ENCODE results near the gene SEC22B.
"Not testable (repeated sequence)": the region's sequence is repeated elsewhere in the genome, so short reads cannot be mapped to it uniquely, and the experiment has no call there.

The SEC22B gene

GRCh38 chr1:120111771-120112170 is 64.5 kb downstream of the SEC22B start:
- not testable (repeated sequence) for H3K4me3 ChIP-seq (ENCODE audit: extremely low read depth, insufficient read depth, low read length, poor library complexity, severe bottlenecking); H3K4me1 ChIP-seq (ENCODE audit: control insufficient read depth, insufficient read depth, low read length, poor library complexity, severe bottlenecking); H3K36me3 ChIP-seq (ENCODE audit: control insufficient read depth, insufficient read depth, low read length); H3K9me3 ChIP-seq (ENCODE audit: control insufficient read depth, low read length); H3K27ac ChIP-seq (ENCODE audit: low read depth, low read length, severe bottlenecking)
- no CpG with 5 or more reads among the region's 3 CpGs for WGBS, 2 experiments (ENCODE audit: insufficient coverage in 2 of 2)

- H3K4me1 ChIP-seq (ENCODE audit: control insufficient read depth, insufficient read depth, low read length, poor library complexity, severe bottlenecking); H3K36me3 ChIP-seq (ENCODE audit: control insufficient read depth, insufficient read depth, low read length); H3K27ac ChIP-seq (ENCODE audit: low read depth, low read length, severe bottlenecking); H3K9me3 ChIP-seq (ENCODE audit: control insufficient read depth, low read length); H3K4me3 ChIP-seq (ENCODE audit: extremely low read depth, insufficient read depth, low read length, poor library complexity, severe bottlenecking): not testable (repeated sequence)
- no CpG with 5 or more reads among the region's 2 CpGs for WGBS, 2 experiments (ENCODE audit: insufficient coverage in 2 of 2)
Measured at GRCh38 chr1:120111008-120111407, 65.3 kb downstream of the SEC22B start.

GRCh38 chr1:120109656-120110055 is 66.7 kb downstream of the SEC22B start:
- not testable (repeated sequence) for H3K9me3 ChIP-seq (ENCODE audit: control insufficient read depth, low read length); H3K4me3 ChIP-seq (ENCODE audit: extremely low read depth, insufficient read depth, low read length, poor library complexity, severe bottlenecking); H3K27ac ChIP-seq (ENCODE audit: low read depth, low read length, severe bottlenecking); H3K4me1 ChIP-seq (ENCODE audit: control insufficient read depth, insufficient read depth, low read length, poor library complexity, severe bottlenecking); H3K36me3 ChIP-seq (ENCODE audit: control insufficient read depth, insufficient read depth, low read length)
- 100% methylated on average over 1 of the region's 9 CpGs; no CpG with 5 or more reads in 1 of the 2 experiments for WGBS, 2 experiments (ENCODE audit: insufficient coverage in 2 of 2)

GRCh38 chr1:120109180-120109579 is 67.1 kb downstream of the SEC22B start:
- no CpG with 5 or more reads among the region's 10 CpGs for WGBS, 2 experiments (ENCODE audit: insufficient coverage in 2 of 2)
- H3K36me3 ChIP-seq (ENCODE audit: control insufficient read depth, insufficient read depth, low read length); H3K4me3 ChIP-seq (ENCODE audit: extremely low read depth, insufficient read depth, low read length, poor library complexity, severe bottlenecking); H3K9me3 ChIP-seq (ENCODE audit: control insufficient read depth, low read length); H3K4me1 ChIP-seq (ENCODE audit: control insufficient read depth, insufficient read depth, low read length, poor library complexity, severe bottlenecking); H3K27ac ChIP-seq (ENCODE audit: low read depth, low read length, severe bottlenecking): not testable (repeated sequence)

GRCh38 chr1:120105288-120105687 is 71.0 kb downstream of the SEC22B start:
- H3K27ac ChIP-seq (ENCODE audit: low read depth, low read length, severe bottlenecking); H3K4me1 ChIP-seq (ENCODE audit: control insufficient read depth, insufficient read depth, low read length, poor library complexity, severe bottlenecking); H3K36me3 ChIP-seq (ENCODE audit: control insufficient read depth, insufficient read depth, low read length); H3K9me3 ChIP-seq (ENCODE audit: control insufficient read depth, low read length); H3K4me3 ChIP-seq (ENCODE audit: extremely low read depth, insufficient read depth, low read length, poor library complexity, severe bottlenecking): not testable (repeated sequence)
- WGBS, 2 experiments (ENCODE audit: insufficient coverage in 2 of 2) = no CpG with 5 or more reads among the region's 2 CpGs

GRCh38 chr1:120103768-120104167 is 72.6 kb downstream of the SEC22B start:
- H3K4me3 ChIP-seq (ENCODE audit: extremely low read depth, insufficient read depth, low read length, poor library complexity, severe bottlenecking); H3K4me1 ChIP-seq (ENCODE audit: control insufficient read depth, insufficient read depth, low read length, poor library complexity, severe bottlenecking); H3K9me3 ChIP-seq (ENCODE audit: control insufficient read depth, low read length); H3K27ac ChIP-seq (ENCODE audit: low read depth, low read length, severe bottlenecking); H3K36me3 ChIP-seq (ENCODE audit: control insufficient read depth, insufficient read depth, low read length): not testable (repeated sequence)
- no CpG with 5 or more reads among the region's 3 CpGs for WGBS, 2 experiments (ENCODE audit: insufficient coverage in 2 of 2)

- not testable (repeated sequence) for H3K27ac ChIP-seq (ENCODE audit: low read depth, low read length, severe bottlenecking); H3K36me3 ChIP-seq (ENCODE audit: control insufficient read depth, insufficient read depth, low read length); H3K9me3 ChIP-seq (ENCODE audit: control insufficient read depth, low read length); H3K4me1 ChIP-seq (ENCODE audit: control insufficient read depth, insufficient read depth, low read length, poor library complexity, severe bottlenecking); H3K4me3 ChIP-seq (ENCODE audit: extremely low read depth, insufficient read depth, low read length, poor library complexity, severe bottlenecking)
- WGBS, 2 experiments (ENCODE audit: insufficient coverage in 2 of 2) = no CpG with 5 or more reads among the region's 1 CpG
Measured at GRCh38 chr1:120101593-120101992, 74.7 kb downstream of the SEC22B start.
